ENCODE measurements around the gene GNAS. TPM values are rescaled to one million over a fixed set of nuclear protein-coding genes. Genes with fewer than 3 reads are reported as not detected.

The GNAS gene
- total RNA-seq, 3 donors from 2014 or later (not counting 1 experiment from before 2014, with no cell fraction given) = 530 to 823 (median 582) TPM

DNA sequence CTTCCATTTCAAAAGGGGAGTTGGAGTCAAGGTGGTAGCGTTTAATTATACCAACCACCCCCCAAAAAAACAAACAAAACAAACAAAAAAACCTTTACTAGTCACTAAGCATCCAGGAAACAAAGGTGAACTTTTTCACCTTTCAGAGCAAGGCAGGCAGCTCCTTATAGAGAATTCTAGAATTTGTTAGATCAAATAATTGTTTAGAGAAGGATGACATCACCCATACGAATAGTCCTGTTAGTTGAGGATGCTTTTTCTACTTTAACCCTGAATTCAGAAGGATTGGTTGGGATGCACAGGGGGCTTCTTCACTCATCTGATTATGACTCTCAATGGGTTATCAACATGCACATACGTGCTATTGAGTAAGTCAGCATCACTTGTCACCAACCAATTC is 44.3 kb downstream of the GNAS start:
- DNase-seq (no peak), ATAC-seq (no peak)
- WGBS (ENCODE audit: insufficient coverage) = 82% methylated on average over 2 of the region's 3 CpGs
- Mint-ChIP-seq H3K4me3 (no peak overlapping the region), H3K36me3 (no peaks in the 10 kb centered on the region), H3K9me3 (no peaks in the 10 kb centered on the region), H3K27ac (peak overlapping the region; percentile 90 to 97), H3K27me3 (ENCODE audit: low read depth in 2 of 2) (no peaks in the 10 kb centered on the region), H3K4me1 (peaks cover 69 to 80% of the 10 kb centered on the region in 2 donors)
- intact Hi-C loops (cut with micrococcal nuclease) = loop anchor here (10.0 kb wide), 1 partner anchor 268 kb away; the partner anchor contains the start of gene ZNF831
- peaks cover 12% of the 10 kb centered on the region for H3K36me3 ChIP-seq (ENCODE audit: control insufficient read depth, insufficient read depth, low read length)
- H3K4me1 ChIP-seq (ENCODE audit: control insufficient read depth, insufficient read depth, low read length) = peaks cover 10% of the 10 kb centered on the region
- H3K27ac ChIP-seq (ENCODE audit: low read length) = no peak overlapping the region
- TF ChIP-seq, protein P1, sequence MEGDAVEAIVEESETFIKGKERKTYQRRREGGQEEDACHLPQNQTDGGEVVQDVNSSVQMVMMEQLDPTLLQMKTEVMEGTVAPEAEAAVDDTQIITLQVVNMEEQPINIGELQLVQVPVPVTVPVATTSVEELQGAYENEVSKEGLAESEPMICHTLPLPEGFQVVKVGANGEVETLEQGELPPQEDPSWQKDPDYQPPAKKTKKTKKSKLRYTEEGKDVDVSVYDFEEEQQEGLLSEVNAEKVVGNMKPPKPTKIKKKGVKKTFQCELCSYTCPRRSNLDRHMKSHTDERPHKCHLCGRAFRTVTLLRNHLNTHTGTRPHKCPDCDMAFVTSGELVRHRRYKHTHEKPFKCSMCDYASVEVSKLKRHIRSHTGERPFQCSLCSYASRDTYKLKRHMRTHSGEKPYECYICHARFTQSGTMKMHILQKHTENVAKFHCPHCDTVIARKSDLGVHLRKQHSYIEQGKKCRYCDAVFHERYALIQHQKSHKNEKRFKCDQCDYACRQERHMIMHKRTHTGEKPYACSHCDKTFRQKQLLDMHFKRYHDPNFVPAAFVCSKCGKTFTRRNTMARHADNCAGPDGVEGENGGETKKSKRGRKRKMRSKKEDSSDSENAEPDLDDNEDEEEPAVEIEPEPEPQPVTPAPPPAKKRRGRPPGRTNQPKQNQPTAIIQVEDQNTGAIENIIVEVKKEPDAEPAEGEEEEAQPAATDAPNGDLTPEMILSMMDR (IDR thresholded peaks at IDR 0.05) = no peak
- no peak overlapping the region for H3K4me3 ChIP-seq (ENCODE audit: low read length)
- no peaks in the 10 kb centered on the region for H3K27me3 ChIP-seq (ENCODE audit: control insufficient read depth, insufficient read depth, low read length)
- no peaks in the 10 kb centered on the region for H3K9me3 ChIP-seq (ENCODE audit: control insufficient read depth, insufficient read depth, low read length)

GRCh38 chr20:58897488-58897887 is 45.0 kb downstream of the GNAS start:
- no peak overlapping the region for H3K4me3 Mint-ChIP-seq
- WGBS (ENCODE audit: insufficient coverage) = 79% methylated on average over 2 of the region's 4 CpGs
- Histone ChIP-seq H3K27me3 (ENCODE audit: control insufficient read depth, insufficient read depth, low read length) (no peaks in the 10 kb centered on the region), H3K27ac (ENCODE audit: low read length) (no peak overlapping the region), H3K4me3 (ENCODE audit: low read length) (no peak overlapping the region), H3K36me3 (ENCODE audit: control insufficient read depth, insufficient read depth, low read length) (peaks cover 16% of the 10 kb centered on the region), H3K9me3 (ENCODE audit: control insufficient read depth, insufficient read depth, low read length) (no peaks in the 10 kb centered on the region), H3K4me1 (ENCODE audit: control insufficient read depth, insufficient read depth, low read length) (peaks cover 10% of the 10 kb centered on the region)
- no peak for DNase-seq
- peak overlapping the region; percentile 90 to 97 for H3K27ac Mint-ChIP-seq
- TF ChIP-seq, protein P1 (IDR thresholded peaks at IDR 0.05) = no peak
- no peaks in the 10 kb centered on the region for H3K36me3 Mint-ChIP-seq
- no peaks in the 10 kb centered on the region for H3K27me3 Mint-ChIP-seq (ENCODE audit: low read depth in 2 of 2)
- ATAC-seq = no peak
- intact Hi-C loops (cut with micrococcal nuclease) = loop anchor here (10.0 kb wide), 1 partner anchor 267 kb away; the partner anchor contains the start of gene ZNF831
- H3K4me1 Mint-ChIP-seq = peaks cover 74 to 78% of the 10 kb centered on the region in 2 donors
- H3K9me3 Mint-ChIP-seq = no peaks in the 10 kb centered on the region

GRCh38 chr20:58898629-58899408 is 46.3 kb downstream of the GNAS start:
- H3K4me3 Mint-ChIP-seq = no peak overlapping the region

More at GRCh38 chr20:58898629-58899408, 46.3 kb downstream of the GNAS start:
- Mint-ChIP-seq H3K27me3 (ENCODE audit: low read depth in 2 of 2) (no peaks in the 10 kb centered on the region), H3K36me3 (no peaks in the 10 kb centered on the region), H3K27ac (peak overlapping the region in 1 of 2 donors; percentile 90), H3K9me3 (no peaks in the 10 kb centered on the region), H3K4me1 (peaks cover 74 to 75% of the 10 kb centered on the region in 2 donors)
- no peak overlapping the region for H3K4me3 ChIP-seq (ENCODE audit: low read length)
- intact Hi-C loops (cut with micrococcal nuclease) = loop anchor here (10.0 kb wide), 1 partner anchor 266 kb away; the partner anchor contains the start of gene ZNF831
- H3K9me3 ChIP-seq (ENCODE audit: control insufficient read depth, insufficient read depth, low read length) = no peaks in the 10 kb centered on the region
- 93% methylated on average over 15 of the region's 15 CpGs for WGBS (ENCODE audit: insufficient coverage)
- peaks cover 24% of the 10 kb centered on the region for H3K36me3 ChIP-seq (ENCODE audit: control insufficient read depth, insufficient read depth, low read length)
- no peaks in the 10 kb centered on the region for H3K27me3 ChIP-seq (ENCODE audit: control insufficient read depth, insufficient read depth, low read length)
- no peak overlapping the region for H3K27ac ChIP-seq (ENCODE audit: low read length)
- peaks cover 8% of the 10 kb centered on the region for H3K4me1 ChIP-seq (ENCODE audit: control insufficient read depth, insufficient read depth, low read length)
- TF ChIP-seq, protein P1 (IDR thresholded peaks at IDR 0.05) = no peak
- no peak for ATAC-seq
- DNase-seq = no peak

All from natural killer cell (primary cell).